A549 (cell line): ENCODE measurements around the gene CCDC116. TPM values are rescaled to one million over a fixed set of nuclear protein-coding genes. Genes with fewer than 3 reads are reported as not detected.
"Not testable (repeated sequence)": the region's sequence is repeated elsewhere in the genome, so short reads cannot be mapped to it uniquely, and the experiment has no call there.

Experiments
- ATAC-seq, 2 experiments: fragments of 200-7000 bp in 1 of 2; fragments of >200 bp in 1 of 2; cut with Nextera tagmentation in 1 of 2; cut with Tn5 transposase in 1 of 2; 3 replicates each; pipeline versions ENCODE4 v1.8.0 to v1.9.1; 2018 to 2020; ENCODE audit warnings: mild to moderate bottlenecking in 1 of 2, moderate library complexity in 1 of 2
- CTCF ChIA-PET: fragments of 300-600 bp; sonication (Branson Sonifier 250); formaldehyde crosslinking; extraction: SDS; loops from one replicate; lab custom pipeline; 2021; ENCODE audit warnings: antibody characterized with exemption, inconsistent platforms; lab: Yijun Ruan, JAX
- POLR2A ChIA-PET: fragments of 350-600 bp; formaldehyde crosslinking; extraction: SDS; loops from one replicate; lab custom pipeline; 2021; ENCODE audit warnings: antibody characterized with exemption, inconsistent platforms; lab: Yijun Ruan, JAX
- DNase-seq, 2 experiments: peaks; one replicate each; pipeline versions ENCODE4 v3.0.0 to v3.0.0-alpha.2; 2011 to 2016; ENCODE audit warnings: low read depth in 1 of 2, low spot score in 1 of 2
- FAIRE-seq: peaks from 2 replicates; lab custom pipeline; 2011; peaks lifted over from hg19 to GRCh38; lab: Jason Lieb, UNC
- H3K27ac ChIP-seq, 2 experiments: fragments of >200 bp; sonication (Bioruptor Twin); formaldehyde crosslinking; 3 replicates each; pipeline ENCODE4 v1.5.1; 2016 to 2017
- H3K4me1 ChIP-seq: fragments of >200 bp; sonication (Bioruptor Twin); formaldehyde crosslinking; 3 replicates; pipeline ENCODE4 v1.6.1; 2016
- H3K4me2 ChIP-seq: fragments of >200 bp; sonication (Bioruptor Twin); formaldehyde crosslinking; 3 replicates; pipeline ENCODE4 v1.6.1; 2016
- H3K4me3 ChIP-seq: fragments of >200 bp; sonication (Bioruptor Twin); formaldehyde crosslinking; 3 replicates; pipeline ENCODE4 v1.5.1; 2016
- H3K9me3 ChIP-seq: fragments of >200 bp; sonication (Bioruptor Twin); formaldehyde crosslinking; 3 replicates; pipeline ENCODE4 v1.6.1; 2016
- CBX8 ChIP-seq: fragments of 200-600 bp; sonication (generic); IDR thresholded peaks from 2 replicates; pipeline ENCODE4 v1.6.1; 2016
- EHF ChIP-seq: fragments of 250-450 bp; sonication (Bioruptor Pico); IDR thresholded peaks from 2 replicates; pipeline ENCODE4 v1.5.0; 2020; ENCODE audit warnings: mild to moderate bottlenecking
- EHMT2 ChIP-seq: fragments of 200-600 bp; sonication (generic); IDR thresholded peaks from 2 replicates; pipeline ENCODE4 v1.6.1; 2016; ENCODE audit warnings: antibody characterized with exemption, low read depth, mild to moderate bottlenecking, moderate library complexity
- ELK1 ChIP-seq: fragments of 150-350 bp; IDR thresholded peaks from 2 replicates; pipeline ENCODE4 v1.6.1; 2014; ENCODE audit warnings: low read depth, mild to moderate bottlenecking, low read length
- EP300 ChIP-seq, 2 experiments: fragments of >200 bp; sonication (Bioruptor Twin); formaldehyde crosslinking; IDR thresholded peaks; 2 replicates in 1 of 2; 3 replicates in 1 of 2; pipeline ENCODE4 v1.6.1; 2016 to 2017
- GATA3 ChIP-seq: IDR thresholded peaks from 2 replicates; pipeline ENCODE4 v1.6.1; 2012; ENCODE audit warnings: borderline replicate concordance
- HES2 ChIP-seq: fragments of >200 bp; sonication (Bioruptor Twin); formaldehyde crosslinking; IDR thresholded peaks from 2 replicates; pipeline ENCODE4 v1.6.1; 2016
- HMGXB4 ChIP-seq: fragments of 250-450 bp; sonication (Bioruptor Pico); IDR thresholded peaks from 2 replicates; pipeline ENCODE4 v1.5.0; 2021; ENCODE audit warnings: mild to moderate bottlenecking, moderate library complexity, borderline replicate concordance
- JUNB ChIP-seq: fragments of >200 bp; sonication (Bioruptor Twin); formaldehyde crosslinking; IDR thresholded peaks from 2 replicates; pipeline ENCODE4 v1.6.1; 2016
- MAZ ChIP-seq: fragments of 150-350 bp; IDR thresholded peaks from 2 replicates; pipeline ENCODE4 v1.6.1; 2014; ENCODE audit warnings: antibody characterized with exemption, low read depth, low read length, borderline replicate concordance
- MYC ChIP-seq: IDR thresholded peaks from 2 replicates; pipeline ENCODE4 v1.6.1; 2012; ENCODE audit warnings: mild to moderate bottlenecking, inconsistent platforms, low read length, improper control_type of control experiment, borderline replicate concordance
- NFE2L2 ChIP-seq: fragments of 150-350 bp; conservative IDR thresholded peaks from 2 replicates; pipeline ENCODE4 v1.6.1; 2014; ENCODE audit warnings: low read length
- NR3C1 ChIP-seq: fragments of >200 bp; sonication (Bioruptor Twin); formaldehyde crosslinking; IDR thresholded peaks from 3 replicates; pipeline ENCODE4 v1.6.1; 2017
- POLR2AphosphoS2 ChIP-seq: conservative IDR thresholded peaks from 2 replicates; pipeline ENCODE4 v1.6.1; 2012; ENCODE audit warnings: low read length, improper control_type of control experiment, inconsistent platforms
- RAD21 ChIP-seq, 2 experiments: fragments of >200 bp in 1 of 2; sonication (Bioruptor Twin) in 1 of 2; formaldehyde crosslinking in 1 of 2; IDR thresholded peaks in 1 of 2; conservative IDR thresholded peaks in 1 of 2; 2 replicates in 1 of 2; 3 replicates in 1 of 2; pipeline ENCODE4 v1.6.1; 2012 to 2018; ENCODE audit warnings: inconsistent platforms in 1 of 2
- TP53 ChIP-seq: fragments of 250-450 bp; sonication (Bioruptor Pico); IDR thresholded peaks from 2 replicates; pipeline ENCODE4 v1.5.0; 2021; ENCODE audit warnings: mild to moderate bottlenecking, moderate library complexity
- USF2 ChIP-seq: fragments of 450-650 bp; IDR thresholded peaks from 2 replicates; pipeline ENCODE4 v1.6.1; 2014; ENCODE audit warnings: antibody characterized with exemption
- ZC3H11A ChIP-seq: fragments of 450-650 bp; IDR thresholded peaks from 2 replicates; pipeline ENCODE4 v1.6.1; 2014; ENCODE audit warnings: antibody characterized with exemption, mild to moderate bottlenecking
- ZFP36 ChIP-seq: fragments of 450-650 bp; IDR thresholded peaks from 2 replicates; pipeline ENCODE4 v1.6.1; 2014; ENCODE audit warnings: borderline replicate concordance; ENCODE audit not compliant: partially characterized antibody
- ZNF302 ChIP-seq: fragments of 250-450 bp; sonication (Bioruptor Pico); IDR thresholded peaks from 2 replicates; pipeline ENCODE4 v1.9.0; 2021; ENCODE audit warnings: inconsistent platforms, mild to moderate bottlenecking, moderate library complexity
- WGBS: methylation state at CpG from one replicate; pipeline ENCODE4 v1.1.6; 2017; ENCODE audit errors: missing lambda C conversion rate; 5-methylcytosine and 5-hydroxymethylcytosine counted together
- polyA plus RNA-seq, 4 experiments: library from polyadenylated mRNA; depleted of rRNA in 3 of 4; stranded (reverse); fragments of >200 nt; fragmentation: RNase III in 1 of 4; extraction: RNeasy Plus Mini Kit Qiagen cat#74134 plus additional on column Dnase treatment in 1 of 4; gene quantifications; 2 replicates in 3 of 4; 3 replicates in 1 of 4; pipeline ENCODE4 v1.2.3, GENCODE V29; 2011 to 2017

The CCDC116 gene
- polyA plus RNA-seq, 2 of the 4 experiments (the other 2 are of a cell fraction) = 0.06 TPM; not detected in 1

- FAIRE-seq (no peak), DNase-seq (no peak), ATAC-seq (no peak)
- 73% methylated on average over 10 of the region's 15 CpGs for WGBS
- Histone ChIP-seq H3K4me1 (no peaks in the 10 kb centered on the region), H3K4me2 (no peak overlapping the region), H3K27ac (no peak overlapping the region), H3K9me3 (no peaks in the 10 kb centered on the region), H3K4me3 (no peak overlapping the region)
- POLR2A ChIA-PET = no interaction called here
- CTCF ChIA-PET = interaction anchor here (0.8 to 4.5 kb wide), 3 partner anchors 12 to 15 kb away, joined by 3 to 21 read pairs (median 11); no protein-coding TSS in a partner anchor
- no peak for TF ChIP-seq ZC3H11A
- TF ChIP-seq MAZ = no peak
- no peak for TF ChIP-seq USF2
- TF ChIP-seq CBX8 = no peak
- no peak for TF ChIP-seq MYC
- no peak for TF ChIP-seq ZNF302 (CRISPR knock-in tag)
- no peak for TF ChIP-seq RAD21 (conservative IDR thresholded peaks at IDR 0.05 in 1 of 2, IDR thresholded peaks at IDR 0.05 in 1 of 2)
- TF ChIP-seq HMGXB4 (CRISPR knock-in tag) = no peak
- TF ChIP-seq ELK1 = no peak
- no peak for TF ChIP-seq EHF (CRISPR knock-in tag)
- no peak for TF ChIP-seq ZFP36
- no peak for TF ChIP-seq NFE2L2
- TF ChIP-seq TP53 (CRISPR knock-in tag) = no peak
These were observed 3.4 kb downstream of the CCDC116 start for GRCh38 chr22:21635771-21636510.

- H3K4me1 ChIP-seq = 0 out of 3 replicates have a peak, but pooled peaks cover 4% of the 10 kb centered on the region
- H3K9me3 ChIP-seq = no peaks in the 10 kb centered on the region
- POLR2A ChIA-PET = no interaction called here
- CTCF ChIA-PET = interaction anchor here (0.8 to 4.5 kb wide), 3 partner anchors 11 to 16 kb away, joined by 3 to 21 read pairs (median 11); no protein-coding TSS in a partner anchor
- ATAC-seq (no peak), DNase-seq (no peak), FAIRE-seq (no peak)
- no peak overlapping the region for H3K4me3 ChIP-seq
- H3K27ac ChIP-seq = no peak overlapping the region
- TF ChIP-seq EP300 (IDR thresholded peaks at IDR 0.05) (no peak), GATA3 (no peak), JUNB (no peak), HES2 (no peak), EHMT2 (no peak), POLR2AphosphoS2 (no peak), NR3C1 (no peak)
- WGBS = 77% methylated on average over 10 of the region's 17 CpGs
- H3K4me2 ChIP-seq = no peak overlapping the region
These were observed 4.2 kb downstream of the CCDC116 start for GRCh38 chr22:21636629-21637218.

GRCh38 chr22:21637450-21637849 is 4.9 kb downstream of the CCDC116 start:
- CTCF ChIA-PET = interaction anchor here (4.5 kb wide), 1 partner anchor 10 kb away, joined by 21 read pairs; no protein-coding TSS in a partner anchor
- H3K9me3 ChIP-seq, POLR2A ChIA-PET, FAIRE-seq, H3K27ac ChIP-seq, ATAC-seq, H3K4me3 ChIP-seq, DNase-seq, H3K4me2 ChIP-seq, H3K4me1 ChIP-seq: not testable (repeated sequence)
- 73% methylated on average over 2 of the region's 2 CpGs for WGBS
